HG03558 (cell line): Measurements from ENCODE around the gene SETD3.

Source experiments
- ATAC-seq: cut with Tn5 transposase; IDR thresholded peaks from one replicate; pipeline ENCODE4 v1.9.1; 2021; ENCODE audit warnings: moderate number of reproducible peaks; ENCODE audit not compliant: unreplicated experiment; ENCODE audit errors: extremely low read depth

The SETD3 gene

GRCh38 chr14:99503848-99504453, 23.3 kb upstream of the SETD3 start:
- no peak for ATAC-seq

GRCh38 chr14:99502989-99503421, 22.3 kb upstream of the SETD3 start:
- no peak for ATAC-seq

GRCh38 chr14:99497894-99498293, 17.2 kb upstream of the SETD3 start:
- no peak for ATAC-seq

- ATAC-seq, result no peak
Measured at GRCh38 chr14:99497341-99497740, 16.7 kb upstream of the SETD3 start.

GRCh38 chr14:99484106-99484505, 3.4 kb upstream of the SETD3 start:
- no peak for ATAC-seq

GRCh38 chr14:99481745-99482099, 1.1 kb upstream of the SETD3 start:
- no peak for ATAC-seq

- peak; percentile 83 for ATAC-seq
Measured at GRCh38 chr14:99480917-99481744, 472 bp upstream of the SETD3 start, which contains the start of gene CCNK. Gene CCNK, plus strand, starts transcription at chr14:99481409. Its CDS starts 11,269 bp downstream, at chr14:99492678.

- no peak for ATAC-seq
Measured at GRCh38 chr14:99479160-99479905, 1.3 kb downstream of the SETD3 start.

- ATAC-seq, result no peak
Measured at GRCh38 chr14:99478128-99478527, 2.5 kb downstream of the SETD3 start.

GRCh38 chr14:99476864-99477263, 3.8 kb downstream of the SETD3 start:
- ATAC-seq, result no peak

- ATAC-seq, result no peak
Measured at GRCh38 chr14:99475660-99476059, 5.0 kb downstream of the SETD3 start.

GRCh38 chr14:99475179-99475578, 5.5 kb downstream of the SETD3 start:
- no peak for ATAC-seq

- ATAC-seq, result no peak
Measured at GRCh38 chr14:99473458-99473857, 7.2 kb downstream of the SETD3 start.

GRCh38 chr14:99472937-99473336, 7.7 kb downstream of the SETD3 start:
- no peak for ATAC-seq

GRCh38 chr14:99471731-99472130, 8.9 kb downstream of the SETD3 start:
- no peak for ATAC-seq

- ATAC-seq, result no peak
Measured at GRCh38 chr14:99468836-99469592, 11.6 kb downstream of the SETD3 start.

- ATAC-seq, result no peak
Measured at GRCh38 chr14:99468081-99468480, 12.6 kb downstream of the SETD3 start.

- ATAC-seq, result no peak
Measured at GRCh38 chr14:99467336-99468078, 13.2 kb downstream of the SETD3 start.

- ATAC-seq, result no peak
Measured at GRCh38 chr14:99466758-99467157, 13.9 kb downstream of the SETD3 start.

GRCh38 chr14:99465288-99465687, 15.4 kb downstream of the SETD3 start:
- no peak for ATAC-seq
